D721Med (cell line): ENCODE data around the gene AMH.
A peak's percentile ranks its signal among the peaks of the same experiment; 100 is the strongest.

ENCODE experiments used
- DNase-seq: peaks from one replicate; pipeline ENCODE4 v3.0.0; 2011; ENCODE audit warnings: low spot score; ENCODE audit not compliant: insufficient read length
- FAIRE-seq: peaks from 2 replicates; lab custom pipeline; 2011; peaks lifted over from hg19 to GRCh38; lab: Jason Lieb, UNC
- CTCF ChIP-seq: IDR thresholded peaks from 2 replicates; pipeline ENCODE4 v1.5.1; 2012; ENCODE audit warnings: mild to moderate bottlenecking, control low read depth; ENCODE audit not compliant: insufficient read depth; ENCODE audit errors: missing control alignments

Gene AMH

GRCh38 chr19:2252055-2252796 is 3.1 kb downstream of the AMH start:
- DNase-seq = no peak
- no peak for TF ChIP-seq CTCF
- FAIRE-seq = no peak

- no peak for TF ChIP-seq CTCF
- FAIRE-seq (no peak), DNase-seq (no peak)
These were observed 3.6 kb downstream of the AMH start for GRCh38 chr19:2252797-2253105.

GRCh38 chr19:2253106-2254063 is 4.3 kb downstream of the AMH start:
- DNase-seq (no peak), FAIRE-seq (no peak)
- peak; percentile 20 for TF ChIP-seq CTCF

- DNase-seq (no peak), FAIRE-seq (no peak)
- TF ChIP-seq CTCF = no peak
These were observed 5.1 kb downstream of the AMH start for GRCh38 chr19:2254064-2254872.

GRCh38 chr19:2255112-2255845 is 6.2 kb downstream of the AMH start:
- TF ChIP-seq CTCF = no peak
- DNase-seq (no peak), FAIRE-seq (no peak)

- DNase-seq = no peak
- FAIRE-seq = no peak
- TF ChIP-seq CTCF = no peak
These were observed 7.0 kb downstream of the AMH start, which contains the start of gene JSRP1 for GRCh38 chr19:2255982-2256685. Gene JSRP1 (minus strand): TSS chr19:2256417. CDS start chr19:2255314, 1,103 bp downstream.
